Breast epithelium (tissue), 4 donors: ENCODE results near the gene MTARC2. TPM values are rescaled to one million over a fixed set of nuclear protein-coding genes. Genes with fewer than 3 reads are reported as not detected.

Experiments
- DNase-seq, 2 donors: peaks; one replicate each; pipeline ENCODE4 v3.0.0-alpha.2; 2019; ENCODE audit warnings: low spot score in 2 of 2
- H3K27ac ChIP-seq, 2 donors: fragments of 200-600 bp; sonication (generic) in 1 of 2; one replicate each; pipeline ENCODE4 v1.5.1; 2016 to 2019; ENCODE audit warnings: mild to moderate bottlenecking in 1 of 2
- H3K27me3 ChIP-seq, 2 donors: fragments of 200-600 bp; sonication (generic) in 1 of 2; one replicate each; pipeline versions ENCODE4 v1.5.1 to v1.6.0; 2017 to 2019; ENCODE audit warnings: control low read depth in 1 of 2, mild to moderate bottlenecking in 1 of 2
- H3K36me3 ChIP-seq: fragments of 200-600 bp; one replicate; pipeline ENCODE4 v1.5.1; 2019
- H3K4me1 ChIP-seq, 2 donors: fragments of 200-600 bp; sonication (generic); one replicate each; pipeline ENCODE4 v1.5.1; 2016 to 2019; ENCODE audit warnings: control low read depth in 1 of 2
- H3K4me3 ChIP-seq, 3 donors: fragments of 200-600 bp; sonication (generic); 1 replicate in 2 of 3; 2 replicates in 1 of 3; pipeline ENCODE4 v1.5.1; 2016 to 2019; ENCODE audit warnings: mild to moderate bottlenecking in 3 of 3, moderate library complexity in 2 of 3
- H3K9me3 ChIP-seq, 2 donors: fragments of 200-600 bp; sonication (generic) in 1 of 2; one replicate each; pipeline ENCODE4 v1.5.1; 2016 to 2019; ENCODE audit warnings: control low read depth in 1 of 2
- POLR2A ChIP-seq: fragments of 450-650 bp; IDR thresholded peaks from one replicate; pipeline ENCODE4 v1.6.1; 2016; ENCODE audit warnings: antibody characterized with exemption, mild to moderate bottlenecking, moderate library complexity
- POLR2AphosphoS5 ChIP-seq, 3 donors: sonication (generic); formaldehyde crosslinking; IDR thresholded peaks; one replicate each; pipeline ENCODE4 v1.6.1; 2017; ENCODE audit warnings: antibody characterized with exemption in 3 of 3
- intact Hi-C: fragments of 100-400 bp; cut with DNase I; formaldehyde crosslinking; loops from one replicate; pipeline ENCODE4 v1.15.1; 2023; ENCODE audit warnings: low total_unique reads
- total RNA-seq, 3 donors: library from RNA; depleted of rRNA; stranded (reverse); fragments of >200 nt; gene quantifications; one replicate each; pipeline ENCODE4 v1.1.0, GENCODE V29; 2016
- TF ChIP-seq, protein P1 (sequence below), 3 donors: fragments of 450-650 bp; IDR thresholded peaks; one replicate each; pipeline ENCODE4 v1.5.1; 2016 to 2017; ENCODE audit warnings: antibody characterized with exemption in 3 of 3, mild to moderate bottlenecking in 3 of 3, moderate library complexity in 3 of 3

Gene MTARC2
- total RNA-seq, 3 donors from 2014 or later: 11.7 to 18.4 (median 15.8) TPM

DNA sequence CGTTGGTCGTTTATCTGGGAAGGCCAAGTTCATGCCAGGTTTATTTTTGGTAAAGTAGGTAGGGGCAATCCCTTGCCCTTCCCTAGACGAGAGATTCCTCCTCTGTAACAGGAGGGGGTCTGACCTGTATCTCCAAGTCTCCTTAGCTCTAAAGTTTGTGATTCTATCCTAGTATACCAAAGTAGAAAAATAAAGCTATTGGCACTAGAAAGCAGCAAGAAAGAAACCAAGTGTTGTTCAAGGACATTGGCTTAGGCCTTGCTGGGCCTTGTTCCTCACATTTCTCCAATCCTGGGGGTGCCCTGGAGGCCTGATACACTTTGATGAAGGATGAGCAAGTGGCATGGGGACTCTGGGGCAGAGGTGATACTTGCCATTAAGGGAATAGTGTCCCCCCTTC lies 814 bp downstream of the MTARC2 start:
- Histone ChIP-seq H3K4me3 (peak overlapping the region; percentile 78 to 97 (median 81)), H3K4me1 (no peaks in the 10 kb centered on the region), H3K9me3 (no peaks in the 10 kb centered on the region), H3K36me3 (no peaks in the 10 kb centered on the region), H3K27ac (peak overlapping the region; percentile 83 to 94), H3K27me3 (no peaks in the 10 kb centered on the region)
- intact Hi-C loops: no loop called here
- no peak for DNase-seq
- TF ChIP-seq, protein P1, sequence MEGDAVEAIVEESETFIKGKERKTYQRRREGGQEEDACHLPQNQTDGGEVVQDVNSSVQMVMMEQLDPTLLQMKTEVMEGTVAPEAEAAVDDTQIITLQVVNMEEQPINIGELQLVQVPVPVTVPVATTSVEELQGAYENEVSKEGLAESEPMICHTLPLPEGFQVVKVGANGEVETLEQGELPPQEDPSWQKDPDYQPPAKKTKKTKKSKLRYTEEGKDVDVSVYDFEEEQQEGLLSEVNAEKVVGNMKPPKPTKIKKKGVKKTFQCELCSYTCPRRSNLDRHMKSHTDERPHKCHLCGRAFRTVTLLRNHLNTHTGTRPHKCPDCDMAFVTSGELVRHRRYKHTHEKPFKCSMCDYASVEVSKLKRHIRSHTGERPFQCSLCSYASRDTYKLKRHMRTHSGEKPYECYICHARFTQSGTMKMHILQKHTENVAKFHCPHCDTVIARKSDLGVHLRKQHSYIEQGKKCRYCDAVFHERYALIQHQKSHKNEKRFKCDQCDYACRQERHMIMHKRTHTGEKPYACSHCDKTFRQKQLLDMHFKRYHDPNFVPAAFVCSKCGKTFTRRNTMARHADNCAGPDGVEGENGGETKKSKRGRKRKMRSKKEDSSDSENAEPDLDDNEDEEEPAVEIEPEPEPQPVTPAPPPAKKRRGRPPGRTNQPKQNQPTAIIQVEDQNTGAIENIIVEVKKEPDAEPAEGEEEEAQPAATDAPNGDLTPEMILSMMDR (IDR thresholded peaks at IDR 0.05): no peak
- TF ChIP-seq POLR2AphosphoS5 (IDR thresholded peaks at IDR 0.05) (no peak), POLR2A (no peak)

DNA sequence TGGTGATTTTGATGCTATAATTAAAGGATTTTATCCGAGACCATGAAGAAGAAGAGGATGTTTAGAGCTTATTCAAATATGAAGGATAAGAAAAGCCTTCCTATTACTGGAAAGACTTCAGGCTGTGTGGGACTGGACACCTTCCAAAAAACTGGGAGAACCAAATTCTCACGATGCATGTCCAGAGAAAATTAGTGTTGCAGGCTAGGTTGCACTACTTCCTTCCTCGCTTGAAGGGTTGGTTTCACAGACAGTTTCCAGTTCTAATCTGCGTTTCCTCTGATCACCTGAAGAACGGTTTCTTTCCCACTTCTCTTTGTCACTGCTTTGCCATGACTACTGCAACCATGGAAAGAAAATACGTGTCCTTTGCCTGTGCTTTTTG lies 2.0 kb downstream of the MTARC2 start:
- Histone ChIP-seq H3K4me1 (no peaks in the 10 kb centered on the region), H3K9me3 (no peaks in the 10 kb centered on the region), H3K36me3 (no peaks in the 10 kb centered on the region), H3K27ac (no peak overlapping the region), H3K4me3 (peak overlapping the region in 1 of 3 donors; percentile 97), H3K27me3 (no peaks in the 10 kb centered on the region)
- no peak for DNase-seq
- intact Hi-C loops: loop anchor here (10.0 kb wide), 1 partner anchor 1985 kb away; the partner anchor contains the start of gene FAM177B
- TF ChIP-seq, protein P1 (IDR thresholded peaks at IDR 0.05): no peak
- no peak for TF ChIP-seq POLR2A
- TF ChIP-seq POLR2AphosphoS5 (IDR thresholded peaks at IDR 0.05): no peak

DNA sequence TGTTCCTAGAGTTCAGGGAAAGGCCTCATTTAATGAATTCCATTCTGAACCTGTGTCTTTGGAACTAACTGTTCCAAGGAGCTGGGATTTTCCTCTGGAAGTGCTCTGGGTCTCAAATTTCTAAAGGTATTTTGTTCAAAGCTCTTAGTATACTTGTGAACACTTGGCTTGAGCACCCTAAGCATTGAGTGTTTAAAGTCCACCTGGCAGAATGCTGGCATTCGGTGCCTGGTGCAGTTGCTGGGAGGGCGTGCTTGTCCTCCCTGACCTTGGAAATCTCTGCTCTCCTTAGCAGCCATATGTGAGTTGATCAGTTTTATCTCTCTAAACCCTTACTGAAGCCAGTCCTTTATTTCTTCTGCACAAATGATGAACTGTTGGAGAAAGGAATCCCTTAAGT lies 3.0 kb downstream of the MTARC2 start:
- no peak for DNase-seq
- no peaks in the 10 kb centered on the region for H3K36me3 ChIP-seq
- H3K27ac ChIP-seq: no peak overlapping the region
- intact Hi-C loops: loop anchor here (10.0 kb wide), 1 partner anchor 1984 kb away; the partner anchor contains the start of gene FAM177B
- TF ChIP-seq POLR2AphosphoS5 (IDR thresholded peaks at IDR 0.05) (no peak), POLR2A (no peak)
- TF ChIP-seq, protein P1 (IDR thresholded peaks at IDR 0.05): no peak
- H3K4me3 ChIP-seq: no peak overlapping the region
- no peaks in the 10 kb centered on the region for H3K9me3 ChIP-seq
- no peaks in the 10 kb centered on the region for H3K27me3 ChIP-seq
- no peaks in the 10 kb centered on the region for H3K4me1 ChIP-seq

DNA sequence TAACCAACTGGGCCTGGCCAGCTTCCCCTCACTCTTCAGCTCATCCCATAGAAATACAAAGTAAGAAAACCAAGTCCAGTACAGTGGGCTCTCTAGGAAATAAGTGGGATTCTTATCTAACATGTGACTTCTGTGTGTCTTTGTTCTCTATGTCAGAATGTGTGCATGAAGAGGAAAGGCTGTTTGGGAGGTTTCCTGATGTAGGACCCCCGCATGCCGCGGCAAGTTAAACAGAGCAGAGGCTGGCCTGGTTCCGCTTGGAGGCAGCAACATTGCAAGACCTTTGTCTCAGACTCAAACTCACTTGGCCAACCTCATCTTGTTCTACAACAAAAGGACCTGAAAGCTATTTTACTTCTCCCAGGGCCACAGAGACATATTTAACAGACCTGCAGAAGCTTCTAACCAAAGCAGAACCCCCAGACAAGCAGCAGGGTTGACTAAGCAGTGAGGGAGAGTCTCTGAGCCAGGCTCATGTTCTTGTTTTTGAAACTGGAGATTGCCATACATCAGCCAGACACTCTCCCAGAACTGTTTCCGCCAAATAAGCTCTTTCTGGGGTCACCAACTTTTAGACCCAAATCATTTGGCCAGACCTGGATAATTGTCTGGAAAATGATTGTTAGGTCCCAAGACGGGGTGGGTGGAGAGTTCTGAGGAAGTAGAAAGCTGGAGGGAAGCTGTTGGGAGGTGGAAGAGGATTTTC lies 6.2 kb downstream of the MTARC2 start:
- Histone ChIP-seq H3K27ac (no peak overlapping the region), H3K4me1 (no peaks in the 10 kb centered on the region), H3K36me3 (no peaks in the 10 kb centered on the region), H3K9me3 (no peaks in the 10 kb centered on the region), H3K4me3 (no peak overlapping the region), H3K27me3 (no peaks in the 10 kb centered on the region)
- no peak for DNase-seq
- intact Hi-C loops: loop anchor here (10.0 kb wide), 1 partner anchor 1980 kb away; the partner anchor contains the start of gene FAM177B
- TF ChIP-seq, protein P1 (IDR thresholded peaks at IDR 0.05): no peak
- no peak for TF ChIP-seq POLR2AphosphoS5 (IDR thresholded peaks at IDR 0.05)
- TF ChIP-seq POLR2A: no peak

DNA sequence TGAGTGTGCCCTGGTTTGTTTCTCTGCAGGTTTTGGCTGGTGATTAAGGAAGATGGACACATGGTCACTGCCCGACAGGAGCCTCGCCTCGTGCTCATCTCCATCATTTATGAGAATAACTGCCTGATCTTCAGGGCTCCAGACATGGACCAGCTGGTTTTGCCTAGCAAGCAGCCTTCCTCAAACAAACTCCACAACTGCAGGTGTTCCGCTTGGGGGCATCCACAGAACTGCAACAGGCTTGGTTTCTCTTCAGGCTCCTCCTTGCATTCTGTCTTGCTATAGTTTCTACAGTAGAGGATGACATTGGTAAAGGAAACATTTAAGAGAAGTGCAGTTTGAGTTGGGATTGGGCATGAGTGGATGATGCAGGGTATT lies 6.8 kb downstream of the MTARC2 start:
- Histone ChIP-seq H3K36me3 (no peaks in the 10 kb centered on the region), H3K4me1 (no peaks in the 10 kb centered on the region), H3K27ac (no peak overlapping the region), H3K27me3 (no peaks in the 10 kb centered on the region), H3K9me3 (no peaks in the 10 kb centered on the region), H3K4me3 (no peak overlapping the region)
- no peak for TF ChIP-seq POLR2A
- no peak for TF ChIP-seq POLR2AphosphoS5 (IDR thresholded peaks at IDR 0.05)
- TF ChIP-seq, protein P1 (IDR thresholded peaks at IDR 0.05): no peak
- no peak for DNase-seq
- intact Hi-C loops: loop anchor here (10.0 kb wide), 1 partner anchor 1980 kb away; the partner anchor contains the start of gene FAM177B
